ENCODE measurements around the gene DPP10. TPM values are rescaled to one million over a fixed set of nuclear protein-coding genes. Genes with fewer than 3 reads are reported as not detected.
A peak's percentile ranks its signal among the peaks of the same experiment; 100 is the strongest.

The DPP10 gene
- total and polyA plus RNA-seq, 7 donors, result 0.60 to 4.4 (median 3.5) TPM

DNA sequence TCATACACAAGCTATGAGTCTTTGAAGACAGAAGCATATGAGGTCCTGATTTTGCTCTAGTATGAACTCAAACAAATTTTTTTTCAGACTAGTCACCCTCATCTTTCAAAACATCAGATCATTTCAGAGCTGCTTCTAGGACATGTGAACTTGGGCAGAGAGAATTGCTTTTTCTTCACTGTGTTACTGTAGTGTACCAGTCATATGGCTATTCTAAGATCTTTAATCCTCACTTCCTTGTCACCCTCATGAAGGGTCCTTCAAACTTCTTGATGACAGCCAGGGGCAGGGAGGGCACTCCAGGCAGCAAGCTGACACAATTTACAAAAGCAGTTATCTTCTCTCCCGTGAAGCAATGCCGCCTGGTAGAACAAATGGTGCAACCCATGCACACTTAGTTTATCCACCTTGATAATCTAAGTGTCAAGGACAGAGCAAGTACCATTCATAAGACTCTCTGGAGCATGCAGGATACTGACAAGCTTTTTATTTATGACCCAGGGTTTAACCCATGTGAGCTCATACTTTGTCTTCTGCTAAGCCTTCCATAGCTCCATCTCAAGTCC lies 200.6 kb downstream of the DPP10 start:
- TF ChIP-seq, protein P1, sequence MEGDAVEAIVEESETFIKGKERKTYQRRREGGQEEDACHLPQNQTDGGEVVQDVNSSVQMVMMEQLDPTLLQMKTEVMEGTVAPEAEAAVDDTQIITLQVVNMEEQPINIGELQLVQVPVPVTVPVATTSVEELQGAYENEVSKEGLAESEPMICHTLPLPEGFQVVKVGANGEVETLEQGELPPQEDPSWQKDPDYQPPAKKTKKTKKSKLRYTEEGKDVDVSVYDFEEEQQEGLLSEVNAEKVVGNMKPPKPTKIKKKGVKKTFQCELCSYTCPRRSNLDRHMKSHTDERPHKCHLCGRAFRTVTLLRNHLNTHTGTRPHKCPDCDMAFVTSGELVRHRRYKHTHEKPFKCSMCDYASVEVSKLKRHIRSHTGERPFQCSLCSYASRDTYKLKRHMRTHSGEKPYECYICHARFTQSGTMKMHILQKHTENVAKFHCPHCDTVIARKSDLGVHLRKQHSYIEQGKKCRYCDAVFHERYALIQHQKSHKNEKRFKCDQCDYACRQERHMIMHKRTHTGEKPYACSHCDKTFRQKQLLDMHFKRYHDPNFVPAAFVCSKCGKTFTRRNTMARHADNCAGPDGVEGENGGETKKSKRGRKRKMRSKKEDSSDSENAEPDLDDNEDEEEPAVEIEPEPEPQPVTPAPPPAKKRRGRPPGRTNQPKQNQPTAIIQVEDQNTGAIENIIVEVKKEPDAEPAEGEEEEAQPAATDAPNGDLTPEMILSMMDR (IDR thresholded peaks at IDR 0.05), result no peak
- TF ChIP-seq EP300 (IDR thresholded peaks at IDR 0.05) (no peak), POLR2AphosphoS5 (IDR thresholded peaks at IDR 0.05) (no peak), POLR2A (IDR thresholded peaks at IDR 0.05) (no peak)
- Histone ChIP-seq H3K27ac (no peak overlapping the region), H3K4me1 (no peaks in the 10 kb centered on the region), H3K9me3 (no peaks in the 10 kb centered on the region), H3K27me3 (no peaks in the 10 kb centered on the region), H3K4me3 (no peak overlapping the region), H3K36me3 (no peaks in the 10 kb centered on the region)
- intact Hi-C loops (cut with DNase I), result no loop called here
- 59 to 80% methylated on average over 2 of the region's 2 CpGs for WGBS, 2 donors
- no peak for DNase-seq

DNA sequence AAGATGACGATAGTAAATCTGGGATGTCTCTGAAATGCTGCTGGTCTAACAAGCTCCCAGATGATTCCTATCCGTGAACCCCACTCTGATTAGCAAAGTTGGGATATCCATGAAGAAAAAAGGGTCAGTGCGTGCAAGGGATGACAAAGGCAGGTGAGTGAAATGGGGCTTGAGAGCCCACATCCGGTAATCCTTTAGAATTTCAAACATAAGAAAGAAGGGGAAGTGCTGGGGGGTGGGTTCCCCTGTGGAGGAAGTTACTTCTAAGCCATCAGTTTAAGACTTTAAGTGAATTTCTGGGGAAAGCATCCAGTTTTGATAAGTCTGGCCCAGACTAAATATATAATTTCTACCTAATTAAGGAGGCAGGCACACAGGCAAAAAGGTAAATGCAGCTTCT lies 209.5 kb downstream of the DPP10 start:
- no peaks in the 10 kb centered on the region for H3K4me1 ChIP-seq
- DNase-seq, result no peak
- WGBS, 2 donors, result 58 to 74% methylated on average over 4 of the region's 4 CpGs
- no peaks in the 10 kb centered on the region for H3K27me3 ChIP-seq
- no peaks in the 10 kb centered on the region for H3K36me3 ChIP-seq
- no peaks in the 10 kb centered on the region for H3K9me3 ChIP-seq
- H3K27ac ChIP-seq, result no peak overlapping the region
- TF ChIP-seq POLR2A (IDR thresholded peaks at IDR 0.05) (no peak), EP300 (IDR thresholded peaks at IDR 0.05) (no peak), POLR2AphosphoS5 (IDR thresholded peaks at IDR 0.05) (no peak)
- TF ChIP-seq, protein P1 (IDR thresholded peaks at IDR 0.05), result no peak
- intact Hi-C loops (cut with DNase I), result no loop called here
- no peak overlapping the region for H3K4me3 ChIP-seq

DNA sequence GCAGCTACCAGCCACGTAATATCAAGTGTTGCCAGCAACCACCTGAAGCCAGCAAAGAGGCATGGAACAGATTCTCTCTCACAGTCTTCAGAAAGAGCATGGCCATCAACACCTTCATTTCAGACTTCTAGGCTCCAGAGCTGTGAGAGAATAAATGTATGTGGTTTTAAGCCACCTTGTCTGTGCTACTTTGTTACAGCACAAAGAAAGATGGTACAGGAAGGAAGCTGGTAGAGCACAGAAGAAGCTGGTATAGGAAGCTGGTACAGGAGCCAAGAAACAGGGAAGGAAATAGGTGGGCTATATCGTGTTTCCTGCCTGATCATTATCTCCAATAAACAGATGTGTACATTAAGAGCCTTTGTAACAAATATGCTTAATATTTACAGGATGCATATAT lies 217.4 kb downstream of the DPP10 start:
- no peak for DNase-seq
- no peaks in the 10 kb centered on the region for H3K9me3 ChIP-seq
- WGBS, 2 donors, result 59 to 80% methylated on average over 2 of the region's 2 CpGs
- H3K4me3 ChIP-seq, result no peak overlapping the region
- TF ChIP-seq EP300 (IDR thresholded peaks at IDR 0.05) (no peak), POLR2A (IDR thresholded peaks at IDR 0.05) (no peak), POLR2AphosphoS5 (IDR thresholded peaks at IDR 0.05) (no peak)
- TF ChIP-seq, protein P1 (IDR thresholded peaks at IDR 0.05), result no peak
- no peaks in the 10 kb centered on the region for H3K27me3 ChIP-seq
- intact Hi-C loops (cut with DNase I), result no loop called here
- no peaks in the 10 kb centered on the region for H3K36me3 ChIP-seq
- no peak overlapping the region for H3K27ac ChIP-seq
- peaks cover 0 to 4% (median 0%) of the 10 kb centered on the region in 4 donors for H3K4me1 ChIP-seq

DNA sequence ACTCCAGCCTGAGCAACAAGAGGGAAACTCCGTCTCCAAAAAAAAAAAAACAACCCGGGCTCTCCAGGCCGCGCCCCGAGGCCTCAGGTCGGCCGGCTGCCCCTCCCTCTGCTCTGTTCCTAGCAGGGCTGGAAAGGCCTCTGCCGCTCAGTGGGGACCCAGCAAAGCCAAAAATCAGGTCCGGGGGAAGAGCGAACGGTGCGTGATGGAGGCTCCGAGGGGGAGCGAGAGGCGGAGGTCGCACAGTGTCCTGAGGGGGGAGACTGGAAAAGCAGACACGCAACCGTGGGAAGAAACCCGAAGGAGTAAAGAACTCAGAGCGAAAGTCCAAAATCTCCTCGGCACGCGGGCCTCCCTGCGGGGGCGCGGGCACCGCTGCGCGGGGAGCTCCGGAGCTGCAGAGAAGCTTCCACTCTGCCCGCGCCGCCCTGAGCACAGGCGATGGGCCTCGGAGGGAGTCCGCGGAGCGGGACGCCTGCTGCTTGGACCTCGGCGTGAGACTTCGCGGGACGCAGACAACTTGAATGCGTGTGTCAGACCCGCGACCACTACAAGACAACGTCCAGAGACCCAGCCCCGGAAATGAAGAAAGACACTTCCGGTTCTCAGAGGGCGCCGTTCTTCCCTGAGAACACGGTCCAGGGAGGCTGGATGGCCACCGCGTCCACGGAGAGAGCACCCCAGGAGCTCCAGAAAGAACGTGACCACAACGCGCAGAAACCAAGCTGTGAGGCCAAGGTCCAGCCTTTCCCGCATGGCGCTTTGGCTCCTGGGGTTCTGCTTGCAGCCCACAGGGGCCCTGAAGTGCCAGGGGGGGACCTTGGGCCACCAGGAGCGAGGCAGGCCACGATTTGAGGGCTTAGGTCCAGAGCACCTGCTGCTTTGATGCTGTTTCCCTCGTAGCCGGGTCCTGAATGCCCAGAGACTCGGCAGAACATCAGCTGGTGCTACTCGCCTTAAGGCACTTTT lies 219.8 kb downstream of the DPP10 start:
- Histone ChIP-seq H3K4me1 (peaks cover 0 to 4% (median 0%) of the 10 kb centered on the region in 4 donors), H3K27ac (peak overlapping the region in 1 of 4 donors; percentile 12), H3K27me3 (no peaks in the 10 kb centered on the region), H3K9me3 (no peaks in the 10 kb centered on the region), H3K4me3 (peak overlapping the region; percentile 37 to 55 (median 48)), H3K36me3 (no peaks in the 10 kb centered on the region)
- intact Hi-C loops (cut with DNase I), result no loop called here
- TF ChIP-seq EP300 (IDR thresholded peaks at IDR 0.05), result no peak
- TF ChIP-seq, protein P1 (IDR thresholded peaks at IDR 0.05), result no peak
- DNase-seq, result peak; percentile 59
- 27 to 28% methylated on average over 67 of the region's 67 CpGs for WGBS, 2 donors

All from sigmoid colon (tissue), 7 donors.